ENCODE results near the gene SYP. TPM values are rescaled to one million over a fixed set of nuclear protein-coding genes. Genes with fewer than 3 reads are reported as not detected.
A peak's percentile ranks its signal among the peaks of the same experiment; 100 is the strongest.

Gene SYP
- total and polyA plus RNA-seq, 3 donors from 2014 or later = 1.7 to 3.4 (median 2.5) TPM

DNA sequence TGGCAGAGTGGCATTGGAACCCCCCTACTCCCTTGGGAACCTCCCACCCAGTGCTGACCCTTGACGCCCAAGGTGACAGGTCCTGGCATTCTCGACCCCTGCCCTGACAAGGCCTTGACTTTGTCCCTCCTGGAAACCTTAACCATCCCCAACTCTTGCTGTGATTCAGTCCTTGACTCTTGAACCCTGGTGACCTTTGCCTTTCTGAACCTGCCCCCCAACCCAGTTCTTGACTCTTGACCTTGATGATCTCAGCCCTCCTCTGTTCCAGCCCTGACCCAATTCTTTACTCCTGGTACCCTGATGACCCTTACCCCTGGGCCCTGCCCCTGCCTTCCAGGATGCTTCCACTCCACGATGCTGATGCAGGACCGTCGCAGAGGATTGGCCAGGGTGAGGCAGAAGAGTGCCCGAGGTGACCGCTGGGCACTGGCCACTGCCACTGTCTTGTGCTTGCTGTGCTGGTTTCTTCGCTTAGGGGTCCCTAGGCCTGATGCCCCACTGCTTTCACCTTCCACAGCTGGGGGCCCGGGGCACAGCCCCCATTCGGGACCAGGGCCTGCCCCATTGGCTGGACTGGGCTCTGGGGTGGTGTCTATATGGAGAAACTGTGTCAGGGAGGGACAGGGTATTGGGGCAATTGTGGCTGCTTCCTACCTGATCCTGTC is 31.5 kb upstream of the SYP start:
- 91% methylated on average over 9 of the region's 10 CpGs; no CpG with 5 or more reads in 1 of the 2 donors for WGBS, 2 donors
- TF ChIP-seq, protein P1, sequence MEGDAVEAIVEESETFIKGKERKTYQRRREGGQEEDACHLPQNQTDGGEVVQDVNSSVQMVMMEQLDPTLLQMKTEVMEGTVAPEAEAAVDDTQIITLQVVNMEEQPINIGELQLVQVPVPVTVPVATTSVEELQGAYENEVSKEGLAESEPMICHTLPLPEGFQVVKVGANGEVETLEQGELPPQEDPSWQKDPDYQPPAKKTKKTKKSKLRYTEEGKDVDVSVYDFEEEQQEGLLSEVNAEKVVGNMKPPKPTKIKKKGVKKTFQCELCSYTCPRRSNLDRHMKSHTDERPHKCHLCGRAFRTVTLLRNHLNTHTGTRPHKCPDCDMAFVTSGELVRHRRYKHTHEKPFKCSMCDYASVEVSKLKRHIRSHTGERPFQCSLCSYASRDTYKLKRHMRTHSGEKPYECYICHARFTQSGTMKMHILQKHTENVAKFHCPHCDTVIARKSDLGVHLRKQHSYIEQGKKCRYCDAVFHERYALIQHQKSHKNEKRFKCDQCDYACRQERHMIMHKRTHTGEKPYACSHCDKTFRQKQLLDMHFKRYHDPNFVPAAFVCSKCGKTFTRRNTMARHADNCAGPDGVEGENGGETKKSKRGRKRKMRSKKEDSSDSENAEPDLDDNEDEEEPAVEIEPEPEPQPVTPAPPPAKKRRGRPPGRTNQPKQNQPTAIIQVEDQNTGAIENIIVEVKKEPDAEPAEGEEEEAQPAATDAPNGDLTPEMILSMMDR (IDR thresholded peaks at IDR 0.05) = no peak
- no peak for TF ChIP-seq POLR2A (IDR thresholded peaks at IDR 0.05)
- DNase-seq = no peak
- H3K9me3 ChIP-seq = no peaks in the 10 kb centered on the region
- no peaks in the 10 kb centered on the region for H3K36me3 ChIP-seq (ENCODE audit: low read depth, missing control alignments)
- H3K4me3 ChIP-seq = no peak overlapping the region
- intact Hi-C loops (cut with DNase I; ENCODE audit: low total_unique reads) = no loop called here
- no peaks in the 10 kb centered on the region for H3K4me1 ChIP-seq
- H3K27me3 ChIP-seq = no peaks in the 10 kb centered on the region
- no peak overlapping the region for H3K27ac ChIP-seq

DNA sequence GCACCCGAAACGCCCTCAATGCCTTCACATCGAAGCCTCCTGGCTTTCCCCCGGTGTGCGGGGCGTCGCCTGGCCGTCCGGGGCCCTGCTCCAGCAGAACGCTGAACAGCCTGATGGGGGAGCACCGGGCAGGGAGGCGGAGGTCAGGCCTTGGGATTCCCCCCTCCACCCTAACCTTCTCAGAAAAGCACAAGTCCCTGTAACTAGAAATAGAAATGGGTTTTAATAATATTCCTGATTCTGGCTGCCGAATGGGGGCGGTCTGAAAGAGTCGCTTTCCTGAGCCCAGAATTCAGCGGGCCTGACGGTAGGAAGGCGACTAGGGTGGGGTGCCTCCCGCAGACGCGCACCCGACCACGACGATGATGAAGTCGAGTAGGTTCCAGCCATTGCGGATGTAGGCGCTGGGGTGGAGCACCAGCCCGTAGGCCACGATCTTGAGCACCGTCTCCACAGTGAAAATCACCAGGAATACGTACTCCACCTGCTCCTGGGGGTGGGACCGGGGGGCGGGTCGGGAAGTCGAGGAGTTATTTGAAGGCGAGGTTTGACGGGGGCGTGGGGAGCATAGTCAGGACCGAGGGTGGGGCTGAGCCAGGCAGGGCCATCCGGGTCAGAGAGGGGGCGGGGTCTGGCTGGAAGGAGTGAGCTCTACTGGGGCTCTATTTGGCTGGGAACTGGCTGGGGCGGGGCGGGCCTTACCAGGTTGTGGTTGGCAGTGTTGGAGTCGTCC is 30.7 kb upstream of the SYP start:
- Histone ChIP-seq H3K27ac (no peak overlapping the region), H3K4me3 (peak overlapping the region in 1 of 2 donors; percentile 34), H3K4me1 (no peaks in the 10 kb centered on the region), H3K36me3 (ENCODE audit: low read depth, missing control alignments) (no peaks in the 10 kb centered on the region), H3K27me3 (no peaks in the 10 kb centered on the region), H3K9me3 (no peaks in the 10 kb centered on the region)
- 6% methylated on average over 40 of the region's 44 CpGs; no CpG with 5 or more reads in 1 of the 2 donors for WGBS, 2 donors
- DNase-seq = peak; percentile 43
- TF ChIP-seq, protein P1 (IDR thresholded peaks at IDR 0.05) = no peak
- no peak for TF ChIP-seq POLR2A (IDR thresholded peaks at IDR 0.05)
- intact Hi-C loops (cut with DNase I; ENCODE audit: low total_unique reads) = no loop called here

DNA sequence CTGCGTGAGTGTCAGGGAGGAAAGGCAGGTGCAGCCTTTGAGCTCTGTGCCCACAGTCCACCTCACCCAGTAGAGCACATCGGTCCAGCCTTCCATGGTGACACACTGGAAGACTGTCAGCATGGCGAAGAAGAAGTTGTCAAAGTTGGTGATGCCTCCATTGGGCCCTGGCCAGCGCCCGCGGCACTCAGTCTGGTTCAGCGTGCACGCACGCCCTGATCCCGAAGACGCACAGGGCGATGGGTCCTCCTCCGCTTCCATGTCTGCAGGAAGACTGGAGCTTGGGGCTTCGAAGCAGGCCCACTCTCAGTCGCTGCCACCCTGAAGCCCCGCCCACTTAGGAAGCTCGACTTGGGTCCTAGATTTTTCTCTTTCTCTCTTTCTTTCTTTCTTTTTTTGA is 28.2 kb upstream of the SYP start:
- Histone ChIP-seq H3K27me3 (no peaks in the 10 kb centered on the region), H3K27ac (no peak overlapping the region), H3K36me3 (ENCODE audit: low read depth, missing control alignments) (no peaks in the 10 kb centered on the region), H3K9me3 (no peaks in the 10 kb centered on the region), H3K4me3 (no peak overlapping the region), H3K4me1 (no peaks in the 10 kb centered on the region)
- TF ChIP-seq, protein P1 (IDR thresholded peaks at IDR 0.05) = no peak
- TF ChIP-seq POLR2A (IDR thresholded peaks at IDR 0.05) = no peak
- intact Hi-C loops (cut with DNase I; ENCODE audit: low total_unique reads) = no loop called here
- DNase-seq = no peak
- WGBS, 2 donors = 38 to 56% methylated on average over 10 to 17 of the region's 17 CpGs

- intact Hi-C loops (cut with DNase I; ENCODE audit: low total_unique reads) = no loop called here
- no peak for TF ChIP-seq POLR2A (IDR thresholded peaks at IDR 0.05)
- TF ChIP-seq, protein P1 (IDR thresholded peaks at IDR 0.05) = no peak
- no peak for DNase-seq
- H3K27ac ChIP-seq = no peak overlapping the region
- H3K4me1 ChIP-seq = no peaks in the 10 kb centered on the region
- H3K9me3 ChIP-seq = no peaks in the 10 kb centered on the region
- H3K27me3 ChIP-seq = no peaks in the 10 kb centered on the region
- 60 to 80% methylated on average over 1 of the region's 2 CpGs for WGBS, 2 donors
- no peak overlapping the region for H3K4me3 ChIP-seq
- H3K36me3 ChIP-seq (ENCODE audit: low read depth, missing control alignments) = no peaks in the 10 kb centered on the region
Observed at GRCh38 chrX:49227726-49228125, 27.7 kb upstream of the SYP start.

Measured in testis (tissue), 3 donors.